ENCODE measurements around the gene GPC5.

Gene GPC5

DNA sequence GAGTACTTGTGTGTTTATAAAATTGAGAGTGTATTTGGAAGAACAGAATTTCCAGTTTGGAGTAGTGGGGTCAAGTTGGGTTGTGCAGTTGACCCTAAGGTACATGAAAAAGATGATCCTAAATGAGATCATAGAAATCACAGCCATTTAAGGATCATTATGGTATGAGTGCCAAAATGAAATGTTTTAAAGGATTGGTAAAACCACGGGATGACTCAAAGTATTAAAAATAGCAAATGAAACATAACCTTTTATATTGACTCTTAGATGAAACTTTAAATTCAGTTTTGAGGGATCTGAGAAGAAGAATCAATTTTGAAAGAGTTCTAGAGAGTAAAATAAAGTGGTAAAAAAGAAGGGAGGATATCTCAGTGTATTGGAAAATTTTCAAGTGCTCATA, 773.8 kb downstream of the GPC5 start:
- Mint-ChIP-seq H3K27me3 (ENCODE audit: low read depth) (no peaks in the 10 kb centered on the region), H3K36me3 (ENCODE audit: low read depth) (no peaks in the 10 kb centered on the region), H3K4me3 (no peak overlapping the region), H3K4me1 (ENCODE audit: low read depth) (no peaks in the 10 kb centered on the region), H3K9me3 (no peaks in the 10 kb centered on the region), H3K27ac (no peak overlapping the region)

DNA sequence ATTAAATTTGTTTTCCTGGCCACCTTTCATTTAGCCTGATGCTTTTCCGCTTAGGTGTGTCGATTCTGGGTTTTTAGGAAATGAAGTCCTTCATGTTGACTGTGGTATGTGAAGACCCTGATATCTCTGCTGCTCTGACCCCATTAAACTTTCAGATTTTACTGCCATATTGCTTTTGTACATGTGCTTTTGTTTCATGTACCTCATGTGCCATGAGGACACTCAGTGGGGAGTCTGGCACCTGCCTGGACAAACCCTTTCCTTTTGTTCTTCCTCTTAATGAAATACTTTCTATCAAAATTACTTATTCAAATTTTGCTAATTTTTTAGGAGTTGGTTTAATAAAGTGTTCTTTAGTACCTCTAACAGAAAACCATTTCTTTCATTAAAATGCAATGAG, 774.8 kb downstream of the GPC5 start:
- Mint-ChIP-seq H3K36me3 (ENCODE audit: low read depth) (no peaks in the 10 kb centered on the region), H3K4me3 (no peak overlapping the region), H3K27ac (no peak overlapping the region), H3K9me3 (no peaks in the 10 kb centered on the region), H3K4me1 (ENCODE audit: low read depth) (no peaks in the 10 kb centered on the region), H3K27me3 (ENCODE audit: low read depth) (no peaks in the 10 kb centered on the region)

DNA sequence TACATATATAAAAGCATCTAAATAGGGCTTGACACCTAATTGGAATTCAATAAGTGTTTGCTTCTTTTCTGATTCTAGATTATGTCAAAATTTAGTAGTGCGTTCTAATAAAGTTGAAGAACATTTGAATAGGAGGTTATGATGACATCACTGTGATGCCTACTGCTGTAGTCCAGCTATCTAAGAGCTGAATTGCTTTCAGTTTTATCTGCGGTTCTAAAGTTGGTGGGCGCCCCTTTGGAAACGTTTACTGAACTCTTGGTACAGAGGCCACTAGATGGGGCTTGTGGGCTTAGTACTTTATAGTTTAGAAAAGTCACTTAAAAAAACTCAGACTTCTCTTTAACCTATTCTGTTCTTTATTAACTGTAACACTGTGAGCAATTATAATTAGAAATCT, 776.9 kb downstream of the GPC5 start:
- H3K27me3 Mint-ChIP-seq (ENCODE audit: low read depth): no peaks in the 10 kb centered on the region
- no peak overlapping the region for H3K4me3 Mint-ChIP-seq
- H3K36me3 Mint-ChIP-seq (ENCODE audit: low read depth): no peaks in the 10 kb centered on the region
- no peaks in the 10 kb centered on the region for H3K9me3 Mint-ChIP-seq
- no peaks in the 10 kb centered on the region for H3K4me1 Mint-ChIP-seq (ENCODE audit: low read depth)
- H3K27ac Mint-ChIP-seq: no peak overlapping the region

- no peaks in the 10 kb centered on the region for H3K36me3 Mint-ChIP-seq (ENCODE audit: low read depth)
- H3K4me3 Mint-ChIP-seq: no peak overlapping the region
- no peaks in the 10 kb centered on the region for H3K9me3 Mint-ChIP-seq
- H3K27me3 Mint-ChIP-seq (ENCODE audit: low read depth): no peaks in the 10 kb centered on the region
- no peaks in the 10 kb centered on the region for H3K4me1 Mint-ChIP-seq (ENCODE audit: low read depth)
- no peak overlapping the region for H3K27ac Mint-ChIP-seq
These were observed 779.5 kb downstream of the GPC5 start for GRCh38 chr13:92177966-92178365.

- Mint-ChIP-seq H3K4me3 (no peak overlapping the region), H3K36me3 (ENCODE audit: low read depth) (no peaks in the 10 kb centered on the region), H3K4me1 (ENCODE audit: low read depth) (no peaks in the 10 kb centered on the region), H3K27me3 (ENCODE audit: low read depth) (no peaks in the 10 kb centered on the region), H3K27ac (no peak overlapping the region), H3K9me3 (no peaks in the 10 kb centered on the region)
These were observed 780.8 kb downstream of the GPC5 start for GRCh38 chr13:92179223-92179622.

DNA sequence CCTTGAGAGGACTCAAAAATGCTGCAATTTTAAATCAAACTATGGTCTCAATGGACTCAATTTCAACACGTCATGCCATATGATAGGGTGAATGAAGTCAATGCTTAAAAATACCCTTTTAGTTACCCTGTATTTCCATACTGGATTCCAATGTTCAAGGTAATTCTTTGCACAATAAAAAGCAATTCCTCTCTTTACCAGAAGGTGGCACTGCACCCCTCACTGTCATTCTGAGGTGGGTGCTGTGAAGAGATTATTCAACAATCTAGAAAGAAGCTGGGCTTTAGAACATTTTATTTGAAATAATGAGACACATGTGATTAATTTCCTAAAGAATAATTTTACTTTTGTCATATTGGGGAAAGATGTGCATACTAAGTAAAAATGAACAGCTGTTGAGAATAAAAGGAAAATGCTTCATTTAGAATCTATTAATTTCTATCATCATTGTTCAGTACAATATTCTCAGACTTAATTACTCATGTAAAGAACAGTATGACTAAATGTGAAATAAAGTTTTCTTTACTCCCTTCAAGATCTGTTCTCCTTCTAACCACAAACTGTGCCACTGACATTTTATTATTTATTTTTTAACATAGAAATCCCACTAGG, 789.1 kb downstream of the GPC5 start:
- Mint-ChIP-seq H3K4me1 (ENCODE audit: low read depth) (no peaks in the 10 kb centered on the region), H3K9me3 (no peaks in the 10 kb centered on the region), H3K27ac (no peak overlapping the region), H3K27me3 (ENCODE audit: low read depth) (no peaks in the 10 kb centered on the region), H3K36me3 (ENCODE audit: low read depth) (no peaks in the 10 kb centered on the region), H3K4me3 (no peak overlapping the region)

DNA sequence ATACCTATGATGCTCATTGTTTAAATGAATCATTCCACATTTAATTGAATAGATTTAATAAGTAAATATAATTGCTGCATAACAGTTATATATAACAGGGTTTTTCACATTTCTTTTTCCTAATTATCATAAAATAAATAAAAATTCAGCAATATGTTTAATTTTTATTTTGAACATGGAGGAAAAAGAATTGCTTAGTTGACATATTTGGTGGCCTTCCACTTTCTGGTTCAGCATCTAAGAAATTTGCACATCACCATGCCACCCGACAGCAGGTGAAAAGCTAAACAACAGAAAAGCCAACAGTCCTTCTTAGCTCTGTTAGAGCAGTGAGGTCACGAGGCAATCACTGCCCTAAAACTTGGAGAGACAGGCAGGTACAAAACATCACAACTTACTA, 790.2 kb downstream of the GPC5 start:
- H3K9me3 Mint-ChIP-seq: no peaks in the 10 kb centered on the region
- no peaks in the 10 kb centered on the region for H3K27me3 Mint-ChIP-seq (ENCODE audit: low read depth)
- H3K27ac Mint-ChIP-seq: no peak overlapping the region
- H3K36me3 Mint-ChIP-seq (ENCODE audit: low read depth): no peaks in the 10 kb centered on the region
- H3K4me1 Mint-ChIP-seq (ENCODE audit: low read depth): no peaks in the 10 kb centered on the region
- H3K4me3 Mint-ChIP-seq: no peak overlapping the region

DNA sequence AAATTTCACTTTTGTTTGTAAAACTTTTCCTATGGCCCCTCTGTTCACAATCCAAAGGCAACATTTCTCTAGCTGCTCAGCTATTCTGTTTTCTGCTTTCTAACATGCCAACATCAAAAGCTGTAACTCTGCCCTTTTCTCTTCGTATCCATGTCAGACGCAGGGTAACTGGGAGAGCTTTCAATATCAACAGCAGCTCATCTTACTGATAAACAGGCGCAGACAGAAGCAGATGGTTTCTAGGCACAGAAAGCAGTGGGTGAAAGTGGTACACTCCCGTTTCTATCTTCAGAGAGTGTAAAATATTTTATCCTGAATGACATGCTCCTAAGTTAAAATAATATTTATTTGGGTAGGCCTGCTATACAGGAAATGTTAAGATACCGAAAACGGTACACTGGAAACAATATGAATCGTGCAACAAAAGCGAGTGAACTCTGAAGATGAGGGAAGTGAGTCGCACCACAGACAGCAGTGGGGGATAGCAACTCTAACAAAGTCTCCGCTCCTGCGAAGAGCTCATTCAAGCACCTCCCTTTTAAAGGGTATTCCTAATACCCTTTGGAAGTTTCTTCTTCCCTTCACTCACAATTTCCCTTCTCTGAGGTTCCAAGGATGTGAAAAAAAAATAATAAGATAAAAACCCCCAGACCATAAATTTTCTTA, 798.3 kb downstream of the GPC5 start:
- no peaks in the 10 kb centered on the region for H3K36me3 Mint-ChIP-seq (ENCODE audit: low read depth)
- H3K4me1 Mint-ChIP-seq (ENCODE audit: low read depth): no peaks in the 10 kb centered on the region
- H3K4me3 Mint-ChIP-seq: no peak overlapping the region
- H3K27me3 Mint-ChIP-seq (ENCODE audit: low read depth): no peaks in the 10 kb centered on the region
- H3K27ac Mint-ChIP-seq: no peak overlapping the region
- H3K9me3 Mint-ChIP-seq: no peaks in the 10 kb centered on the region

DNA sequence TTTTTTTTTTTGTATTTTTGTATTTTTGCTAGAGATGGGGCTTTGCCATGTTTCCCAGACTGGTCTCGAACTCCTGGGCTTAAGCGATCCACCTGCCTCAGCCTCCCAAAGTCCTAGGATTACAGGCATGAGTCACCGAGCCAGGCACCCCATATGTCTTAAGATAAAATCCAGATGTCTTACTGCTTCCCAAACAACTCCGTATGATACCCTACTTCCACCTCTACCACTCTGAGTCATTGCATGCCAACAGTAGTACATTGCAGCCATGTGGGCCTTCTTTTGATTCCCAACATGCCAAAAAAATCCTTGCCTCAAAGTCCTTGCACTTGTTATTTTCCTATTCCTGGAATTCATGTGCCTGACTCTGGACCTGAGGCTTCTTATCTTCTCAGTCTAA, 799.2 kb downstream of the GPC5 start:
- Mint-ChIP-seq H3K27ac (no peak overlapping the region), H3K4me1 (ENCODE audit: low read depth) (no peaks in the 10 kb centered on the region), H3K27me3 (ENCODE audit: low read depth) (no peaks in the 10 kb centered on the region), H3K4me3 (no peak overlapping the region), H3K9me3 (no peaks in the 10 kb centered on the region), H3K36me3 (ENCODE audit: low read depth) (no peaks in the 10 kb centered on the region)

GRCh38 chr13:92218615-92219014, 820.2 kb downstream of the GPC5 start:
- Mint-ChIP-seq H3K4me1 (ENCODE audit: low read depth) (no peaks in the 10 kb centered on the region), H3K9me3 (peaks cover 5% of the 10 kb centered on the region), H3K36me3 (ENCODE audit: low read depth) (no peaks in the 10 kb centered on the region), H3K27me3 (ENCODE audit: low read depth) (no peaks in the 10 kb centered on the region), H3K27ac (no peak overlapping the region), H3K4me3 (no peak overlapping the region)

DNA sequence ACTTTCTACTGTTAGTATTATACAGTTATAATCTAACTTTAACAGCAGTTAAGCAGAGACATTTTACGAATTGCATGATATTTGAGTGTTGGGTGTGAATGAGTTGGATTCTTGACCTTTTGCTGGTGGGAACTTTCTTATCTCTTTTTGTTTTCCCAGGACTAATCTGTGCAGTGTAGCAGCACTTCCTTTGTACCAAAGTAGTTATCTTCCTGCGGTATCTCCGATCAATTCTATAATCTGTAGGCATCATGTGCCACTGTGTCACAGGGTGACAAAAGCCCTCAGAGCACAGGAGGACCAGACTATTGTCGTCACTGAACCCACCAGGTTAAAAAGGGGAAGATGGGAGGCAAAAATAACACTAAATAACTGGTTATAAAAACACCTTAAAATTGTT, 823.5 kb downstream of the GPC5 start:
- Mint-ChIP-seq H3K27me3 (ENCODE audit: low read depth) (no peaks in the 10 kb centered on the region), H3K27ac (no peak overlapping the region), H3K4me3 (no peak overlapping the region), H3K4me1 (ENCODE audit: low read depth) (no peaks in the 10 kb centered on the region), H3K36me3 (ENCODE audit: low read depth) (no peaks in the 10 kb centered on the region), H3K9me3 (peaks cover 5% of the 10 kb centered on the region)

DNA sequence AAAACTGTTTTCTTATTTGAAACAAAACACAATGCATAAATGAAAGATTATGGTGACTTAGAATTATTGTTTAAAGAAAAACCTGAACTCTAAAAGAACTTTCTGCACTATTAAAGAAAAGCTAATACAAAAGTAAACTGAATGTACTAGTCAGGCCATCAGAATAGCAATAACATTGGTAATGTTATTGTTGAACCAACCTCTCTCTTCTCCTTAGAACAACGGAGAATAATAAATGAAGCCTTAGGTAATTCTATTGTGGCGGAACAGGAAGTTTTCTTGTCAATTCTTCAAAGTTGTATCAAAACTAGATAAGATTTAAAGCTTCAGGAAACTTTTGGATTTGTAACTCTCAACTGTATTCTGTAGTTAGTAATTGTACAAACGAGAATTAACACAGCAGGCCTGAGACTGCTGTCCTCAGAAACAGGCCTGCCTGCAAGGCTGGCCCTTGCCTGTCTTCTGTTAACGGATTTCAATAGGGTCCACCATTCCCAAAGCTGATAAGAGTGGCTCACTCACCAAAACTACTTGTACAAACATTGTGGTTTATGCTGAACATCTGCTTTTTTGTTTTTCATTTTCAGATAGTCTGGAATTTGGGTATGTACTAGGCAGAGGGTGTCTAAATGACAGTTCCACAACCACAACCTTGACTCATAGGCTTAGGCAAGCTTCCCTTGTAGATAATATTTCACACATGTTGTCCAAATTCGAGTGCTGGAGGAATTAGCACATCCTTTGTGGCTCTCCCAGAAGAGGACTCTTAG, 825.8 kb downstream of the GPC5 start:
- Mint-ChIP-seq H3K9me3 (no peaks in the 10 kb centered on the region), H3K36me3 (ENCODE audit: low read depth) (no peaks in the 10 kb centered on the region), H3K27me3 (ENCODE audit: low read depth) (no peaks in the 10 kb centered on the region), H3K4me1 (ENCODE audit: low read depth) (no peaks in the 10 kb centered on the region), H3K27ac (no peak overlapping the region), H3K4me3 (no peak overlapping the region)

DNA sequence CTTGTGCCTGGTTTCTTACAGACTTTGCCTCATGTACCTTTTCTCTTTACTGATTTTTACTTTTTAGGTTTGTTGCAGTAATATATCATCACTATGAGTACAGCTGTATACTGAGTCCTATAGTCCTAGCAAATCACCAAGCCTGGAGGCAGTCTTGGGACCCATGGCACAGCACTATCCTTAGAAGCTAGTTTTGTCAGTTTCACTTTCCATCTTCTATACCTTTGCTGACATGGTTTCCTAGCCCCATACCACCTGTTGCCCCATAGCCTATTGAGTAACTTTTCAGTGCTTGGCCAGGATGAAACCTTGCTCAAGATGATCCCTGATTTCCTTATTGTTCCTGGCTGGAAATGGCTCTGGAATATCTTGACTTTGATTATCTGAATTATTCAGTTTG, 826.4 kb downstream of the GPC5 start:
- no peaks in the 10 kb centered on the region for H3K9me3 Mint-ChIP-seq
- no peak overlapping the region for H3K27ac Mint-ChIP-seq
- H3K4me3 Mint-ChIP-seq: no peak overlapping the region
- H3K27me3 Mint-ChIP-seq (ENCODE audit: low read depth): no peaks in the 10 kb centered on the region
- no peaks in the 10 kb centered on the region for H3K36me3 Mint-ChIP-seq (ENCODE audit: low read depth)
- no peaks in the 10 kb centered on the region for H3K4me1 Mint-ChIP-seq (ENCODE audit: low read depth)

DNA sequence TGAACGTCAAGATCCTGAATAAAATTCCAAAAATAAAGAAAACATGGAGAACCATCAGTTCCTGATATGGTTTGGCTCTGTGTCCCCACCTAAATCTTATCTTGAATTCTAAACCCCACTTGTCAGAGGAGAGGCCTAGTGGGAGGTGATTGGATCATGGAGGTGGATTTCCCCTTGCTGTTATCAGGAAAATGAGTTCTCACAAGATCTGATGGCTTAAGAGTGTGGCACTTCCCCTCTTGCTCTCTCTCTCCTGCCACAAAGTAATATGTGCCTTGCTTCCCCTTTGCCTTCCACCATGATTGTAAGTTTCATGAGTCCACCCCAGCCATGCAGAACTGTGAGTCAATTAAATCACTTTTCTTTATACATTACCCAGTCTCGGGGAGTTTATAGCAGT, 827.4 kb downstream of the GPC5 start:
- no peaks in the 10 kb centered on the region for H3K4me1 Mint-ChIP-seq (ENCODE audit: low read depth)
- H3K9me3 Mint-ChIP-seq: no peaks in the 10 kb centered on the region
- H3K36me3 Mint-ChIP-seq (ENCODE audit: low read depth): no peaks in the 10 kb centered on the region

GRCh38 chr13:92232871-92233270, 834.5 kb downstream of the GPC5 start:
- no peaks in the 10 kb centered on the region for H3K36me3 Mint-ChIP-seq (ENCODE audit: low read depth)
- H3K27ac Mint-ChIP-seq: no peak overlapping the region
- peaks cover 2% of the 10 kb centered on the region for H3K9me3 Mint-ChIP-seq
- no peak overlapping the region for H3K4me3 Mint-ChIP-seq
- no peaks in the 10 kb centered on the region for H3K4me1 Mint-ChIP-seq (ENCODE audit: low read depth)
- no peaks in the 10 kb centered on the region for H3K27me3 Mint-ChIP-seq (ENCODE audit: low read depth)

More for the DNA sequence above, 827.4 kb downstream of the GPC5 start:
- H3K4me3 Mint-ChIP-seq: no peak overlapping the region
- H3K27ac Mint-ChIP-seq: no peak overlapping the region
- H3K27me3 Mint-ChIP-seq (ENCODE audit: low read depth): no peaks in the 10 kb centered on the region
